Stimulated activated CD8-positive, alpha-beta memory T cell treated with anti-CD3 and anti-CD28 coated beads, Interleukin-15, amount 100 ng/mL, for 4 hours (primary cell): ENCODE results near the gene LLCFC1.
"Not testable (repeated sequence)": the region's sequence is repeated elsewhere in the genome, so short reads cannot be mapped to it uniquely, and the experiment has no call there.

Experiments
- DNase-seq, 2 donors: peaks; one replicate each; pipeline ENCODE4 v3.0.0-alpha.2; 2020; ENCODE audit warnings: low read depth in 2 of 2

Gene LLCFC1

DNA sequence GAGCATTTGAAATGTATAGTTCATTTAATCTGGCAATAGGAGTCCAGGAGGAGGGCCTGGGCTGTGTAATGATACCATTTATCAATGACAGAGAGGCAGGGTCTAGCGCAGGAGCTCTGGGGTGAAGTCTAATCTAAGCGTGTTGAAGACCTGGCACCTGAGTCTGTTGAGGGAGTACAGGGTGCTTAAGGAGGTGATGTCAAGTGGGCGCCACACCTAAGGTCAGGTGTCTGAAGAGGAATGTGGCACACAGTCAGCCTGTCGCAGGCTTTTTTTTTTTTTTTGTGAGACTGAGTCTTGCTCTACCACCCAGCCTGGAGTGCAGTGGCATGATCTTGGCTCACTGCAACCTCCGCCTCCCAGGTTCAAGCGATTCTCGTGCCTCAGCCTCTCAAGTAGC, 2.3 kb downstream of the LLCFC1 start:
- no peak for DNase-seq

DNA sequence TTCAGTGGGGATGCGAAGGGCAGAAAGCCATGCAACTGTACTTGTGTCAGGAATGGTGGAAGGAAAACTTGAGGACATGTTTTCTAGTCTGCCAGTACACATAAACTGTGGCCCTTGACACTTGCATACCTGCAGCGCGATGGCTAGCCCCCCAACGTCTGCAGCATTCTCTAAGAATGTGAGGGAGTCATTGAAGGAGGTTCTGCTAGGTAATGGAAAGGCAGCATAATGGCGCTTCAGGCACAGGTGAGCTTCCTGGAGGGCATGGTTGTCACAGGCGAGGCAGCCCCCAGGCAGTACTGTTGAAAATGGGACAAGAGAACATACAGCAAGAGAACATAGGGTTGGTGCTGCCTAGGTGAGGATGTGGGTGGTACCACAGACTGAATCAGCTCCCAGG, 3.5 kb downstream of the LLCFC1 start:
- DNase-seq: no peak

DNA sequence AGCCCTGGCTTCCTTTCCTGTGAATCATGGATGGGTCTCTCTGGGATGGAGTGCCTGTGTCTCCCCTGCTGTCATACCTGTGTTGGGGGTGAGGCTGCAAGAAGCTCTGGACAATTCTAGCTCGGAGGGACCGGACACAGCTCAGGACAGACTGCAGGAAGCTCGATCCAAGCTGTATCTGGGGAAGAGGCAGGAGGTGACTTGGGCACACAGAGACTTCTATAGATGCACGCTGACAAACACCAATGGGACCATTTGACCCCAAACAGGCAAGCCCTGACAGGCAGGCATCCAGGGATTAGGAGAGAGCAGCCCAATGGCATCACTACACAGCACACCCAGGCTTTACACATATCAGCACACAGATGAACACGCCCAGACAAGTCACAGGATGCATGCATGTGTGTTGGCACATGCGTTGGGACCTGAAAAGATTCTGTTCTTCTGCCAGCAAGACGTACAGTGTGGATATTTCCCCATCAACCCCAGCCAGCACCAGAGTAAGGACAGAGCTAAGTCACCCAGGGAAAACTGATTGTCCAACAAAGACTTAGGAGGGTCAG, 4.5 kb downstream of the LLCFC1 start:
- no peak for DNase-seq

DNA sequence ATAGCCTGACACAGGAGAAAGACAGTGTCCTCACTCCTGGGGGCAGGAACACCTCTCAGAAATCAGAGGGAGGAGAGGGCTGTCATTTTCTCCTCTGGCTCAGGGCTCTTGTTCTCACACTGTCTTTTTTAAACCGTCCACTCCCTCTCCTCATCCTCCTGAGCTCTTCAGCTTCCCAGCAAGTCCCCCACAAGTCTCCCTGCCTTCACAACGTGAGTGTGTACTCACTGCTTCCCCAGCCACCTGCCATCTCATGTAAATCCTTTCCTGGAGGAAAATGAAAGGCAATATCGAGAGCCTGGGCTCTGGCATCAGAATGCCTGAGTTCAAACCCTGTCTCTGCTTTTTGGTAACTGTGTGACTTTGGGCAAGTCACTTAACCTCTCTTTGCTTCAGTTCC, 5.7 kb downstream of the LLCFC1 start:
- DNase-seq: no peak

DNA sequence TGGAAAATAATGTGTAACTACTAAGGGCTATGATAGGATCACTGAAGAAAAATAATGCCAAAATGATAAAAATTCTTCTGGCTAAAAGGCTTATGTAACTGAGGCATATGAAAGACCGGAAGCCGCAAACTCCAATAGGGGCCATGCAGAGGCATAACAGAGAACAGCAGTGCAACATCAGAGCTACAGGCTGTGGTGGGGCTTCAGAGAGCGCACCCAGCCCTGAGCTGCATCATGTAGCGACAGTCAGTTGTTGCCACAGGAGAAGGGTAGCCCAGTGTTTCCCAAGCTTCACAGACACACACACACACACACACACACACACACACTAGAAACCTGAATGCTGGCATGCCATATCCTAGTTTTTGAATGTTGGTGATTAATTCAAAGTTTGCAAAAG, 9.3 kb downstream of the LLCFC1 start:
- no peak for DNase-seq

DNA sequence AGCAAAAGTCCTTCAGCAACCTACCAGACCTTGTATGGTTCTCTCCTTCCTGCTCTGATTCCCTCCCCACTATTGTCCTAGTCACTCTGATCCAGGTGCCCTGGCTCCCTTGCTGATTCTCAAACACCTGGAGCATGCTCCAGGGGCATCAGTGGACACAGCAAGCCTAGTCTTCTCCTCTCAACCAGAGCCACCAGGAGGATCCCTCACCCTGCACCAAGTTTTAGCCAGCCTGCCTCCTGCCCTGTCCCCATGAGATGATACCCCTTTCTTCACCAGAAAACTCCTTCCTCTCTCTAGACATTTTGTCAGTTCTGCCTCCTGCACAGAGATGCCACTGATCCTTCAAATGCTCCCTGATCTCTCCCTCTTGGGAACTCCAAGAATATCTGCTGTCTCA, 11.0 kb downstream of the LLCFC1 start:
- no peak for DNase-seq

DNA sequence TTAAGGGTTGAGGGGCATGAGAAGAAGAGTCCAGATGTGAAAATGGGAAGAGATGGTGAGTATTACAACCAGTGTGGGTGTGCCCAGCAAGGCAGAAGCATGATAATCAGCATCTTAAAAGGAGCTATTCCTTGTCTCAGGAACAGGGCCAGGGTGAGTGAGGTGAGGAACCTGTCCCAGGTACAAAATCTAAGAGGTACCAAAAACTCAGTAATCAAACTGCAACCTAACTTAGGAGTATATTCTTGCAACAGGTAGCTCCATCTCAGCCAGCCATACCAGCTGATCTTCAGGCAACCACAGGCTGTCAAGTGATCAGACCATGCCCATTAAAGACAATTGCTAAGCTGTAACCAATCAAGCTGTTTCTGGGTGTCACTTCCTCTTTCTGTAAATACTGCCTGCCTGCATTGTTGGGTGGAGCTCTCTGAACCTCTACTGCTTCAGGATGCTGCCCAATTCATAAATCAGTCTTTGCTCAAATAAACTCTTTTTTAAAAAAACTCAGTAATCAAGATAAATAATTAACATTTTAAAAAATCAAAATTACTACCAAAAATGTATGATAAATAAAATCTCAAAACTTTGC, 15.5 kb downstream of the LLCFC1 start:
- no peak for DNase-seq

DNA sequence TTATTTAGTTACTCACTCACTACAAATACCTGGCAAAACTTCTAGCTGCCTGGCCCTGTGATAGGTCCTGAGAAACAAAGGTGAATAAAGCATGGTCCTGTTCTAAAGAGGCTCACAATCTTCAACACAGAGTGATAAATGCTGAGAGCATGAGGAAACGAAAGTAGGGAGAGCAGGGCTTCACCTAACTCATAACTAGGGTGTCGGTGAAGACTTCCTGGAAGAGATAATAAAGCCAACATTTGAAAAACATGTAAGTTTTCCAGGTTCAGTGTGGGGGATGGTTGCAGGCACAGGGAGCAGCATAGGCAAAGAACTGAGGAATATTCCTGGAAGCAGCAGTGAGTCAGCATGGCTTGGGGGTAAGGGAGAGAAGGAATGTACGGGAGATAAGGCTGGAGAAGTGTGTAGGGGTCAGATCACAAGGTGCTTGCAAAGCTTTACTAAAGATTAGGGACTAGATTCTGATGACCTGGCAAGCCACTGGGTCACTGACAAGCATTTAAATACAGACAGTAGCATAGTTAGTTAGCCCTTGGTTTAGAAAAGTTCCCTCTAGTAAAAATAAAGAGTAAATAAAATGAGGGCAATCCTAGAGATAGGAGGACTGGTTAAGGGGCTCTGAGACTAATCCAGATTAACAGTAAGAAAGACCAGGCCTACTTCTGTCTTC, 17.8 kb downstream of the LLCFC1 start:
- DNase-seq: no peak

DNA sequence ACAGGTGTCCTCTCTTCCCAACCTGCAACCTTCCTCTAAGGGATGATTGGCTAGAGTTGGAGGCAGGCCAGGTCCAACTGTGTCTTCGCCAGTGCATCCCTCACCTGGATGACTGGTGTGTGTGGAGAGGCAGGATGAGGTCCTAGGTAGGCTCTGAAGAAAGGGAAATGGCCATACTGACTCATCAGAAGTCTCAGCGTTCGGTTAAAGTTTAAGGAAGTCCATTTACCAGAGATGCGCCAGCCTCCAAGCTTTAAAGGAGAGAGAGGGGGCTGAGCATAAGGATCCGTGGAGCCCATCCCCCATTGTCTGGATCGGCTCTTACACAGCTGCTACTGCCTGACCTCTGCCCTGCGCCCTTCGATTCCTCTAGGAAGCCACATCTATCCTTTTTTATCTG, 18.4 kb downstream of the LLCFC1 start:
- DNase-seq: no peak

DNA sequence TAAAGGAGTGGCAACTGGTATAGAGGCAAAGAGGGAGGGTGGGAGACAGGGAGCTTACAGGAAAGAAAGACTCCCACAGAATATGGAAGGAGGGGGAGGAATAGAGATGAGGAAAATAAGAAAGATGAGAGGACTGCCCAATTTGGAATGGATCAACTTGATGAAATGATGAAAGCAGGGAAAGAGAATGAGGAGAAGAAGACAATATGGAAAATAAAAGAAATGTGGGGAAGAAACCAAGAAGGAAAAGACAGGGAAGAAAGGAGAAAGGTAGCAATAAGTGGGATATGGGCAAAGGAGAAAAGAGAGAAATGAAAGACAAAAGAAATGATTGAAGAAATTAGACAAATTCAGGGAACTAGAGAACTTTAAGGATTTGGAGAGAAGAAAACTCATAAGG, 19.9 kb downstream of the LLCFC1 start:
- DNase-seq: no peak

DNA sequence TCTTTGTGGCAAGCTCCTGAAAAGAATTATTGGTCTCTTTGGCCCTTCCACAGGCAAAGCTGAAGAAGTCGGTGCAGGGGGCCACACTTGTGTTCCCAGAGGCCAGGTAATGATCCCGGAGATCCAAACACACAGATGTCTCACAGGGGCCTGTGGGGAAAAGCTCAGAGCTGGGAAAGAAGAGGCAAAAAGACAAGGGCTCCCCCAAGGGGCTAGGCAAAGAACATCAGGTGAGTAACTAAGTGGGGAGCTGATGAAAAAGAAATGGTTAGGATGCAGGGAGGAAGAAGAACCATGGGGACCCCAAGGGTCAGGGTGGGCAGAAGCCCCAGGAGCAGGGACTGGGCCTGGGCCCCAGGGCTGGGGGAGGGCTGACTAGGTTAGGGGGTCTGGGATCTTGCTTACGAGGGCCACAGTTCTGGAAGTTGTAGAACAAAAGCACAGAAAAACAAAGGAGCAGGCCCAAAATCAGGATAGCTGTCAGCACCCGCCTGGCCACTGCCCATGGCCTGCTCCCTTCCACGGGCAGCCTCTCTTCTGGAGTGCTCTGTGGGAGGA, 21.8 kb downstream of the LLCFC1 start:
- DNase-seq: no peak

DNA sequence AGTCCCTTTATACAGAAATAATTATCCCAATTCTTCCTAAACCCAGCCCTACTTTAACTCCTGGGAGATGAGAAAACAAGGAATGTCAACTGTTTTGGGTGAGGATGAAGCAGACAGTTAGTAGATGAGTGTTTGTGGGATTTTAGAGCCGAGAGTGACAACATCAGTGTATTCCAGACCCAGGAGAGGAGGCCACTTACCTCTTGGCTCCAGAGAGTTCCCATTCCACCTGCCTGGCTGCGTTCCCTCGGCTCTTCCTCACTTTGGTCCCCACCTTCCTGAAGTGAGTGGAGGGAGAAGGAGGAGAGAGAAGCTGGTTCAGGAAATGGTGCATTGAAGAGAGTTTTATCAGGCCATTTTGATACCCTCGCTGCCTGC, 22.3 kb downstream of the LLCFC1 start:
- DNase-seq: no peak

DNA sequence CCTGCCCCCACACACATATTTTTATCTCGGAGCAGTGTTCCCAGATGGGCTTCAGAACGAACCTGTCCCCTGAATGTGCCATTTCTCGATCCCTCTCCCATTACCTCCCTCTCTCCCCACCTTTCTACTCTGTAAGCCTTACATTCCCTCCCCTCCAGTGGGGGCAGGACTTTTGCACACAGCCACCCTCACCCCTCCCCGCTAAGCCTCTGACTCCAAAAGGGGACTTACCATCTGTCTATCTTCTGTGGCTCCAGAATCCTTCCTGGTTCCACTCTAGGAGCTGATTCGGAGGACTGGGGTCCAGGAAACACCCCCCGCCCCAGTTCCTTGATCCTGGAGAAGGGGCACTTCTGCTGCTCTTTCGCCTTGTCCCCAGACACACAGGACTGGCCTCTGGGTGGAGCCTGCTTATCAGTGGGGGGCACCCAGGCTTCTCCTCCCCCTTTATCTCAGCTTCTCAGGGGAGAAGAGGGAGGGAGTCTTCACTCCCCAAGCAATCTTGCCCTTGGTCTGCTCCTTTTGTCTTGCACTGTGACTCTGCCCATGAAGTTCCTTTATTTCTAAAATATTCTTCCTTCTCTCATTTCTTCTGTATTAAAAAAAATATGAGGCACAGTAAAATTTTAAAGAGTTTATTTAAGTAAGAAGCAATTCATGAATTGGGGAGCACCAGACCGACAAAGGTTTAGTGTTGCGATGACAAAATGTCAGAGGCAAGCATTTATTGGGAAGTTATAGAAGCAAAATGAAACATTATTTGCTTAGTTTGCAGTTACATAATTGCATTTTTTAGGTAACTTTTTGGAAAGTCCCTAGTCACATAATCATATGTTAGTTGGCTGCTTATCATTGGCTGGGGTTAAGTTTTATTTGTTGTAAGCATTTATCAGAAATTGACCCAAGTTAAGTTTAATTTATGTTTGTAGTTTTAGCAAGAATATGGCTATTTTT, 23.0 kb downstream of the LLCFC1 start, which contains the start of gene KEL:
KEL (minus strand) TSS at position 391 of the 954 bp plus-strand sequence; CDS start at position 234, 157 bp downstream.
- no peak for DNase-seq

DNA sequence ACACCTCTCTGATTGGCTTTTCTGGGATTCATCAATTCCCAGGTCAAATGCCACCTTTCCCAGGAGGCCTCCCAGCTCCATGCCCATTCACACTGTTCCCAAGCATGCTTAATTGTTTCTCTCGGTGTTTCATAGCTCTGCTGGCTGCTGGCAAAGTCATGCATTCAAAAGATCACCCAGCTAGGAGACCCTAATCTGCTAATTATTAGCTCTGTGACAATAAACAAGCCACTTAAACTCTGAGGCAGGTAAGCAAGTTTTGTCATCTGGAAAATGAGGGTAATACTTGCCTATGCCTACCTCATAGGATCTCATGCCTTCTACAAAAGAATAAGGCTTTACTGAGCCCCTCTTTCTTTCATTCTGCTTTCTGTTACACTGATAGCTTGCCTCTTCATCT, 23.7 kb downstream of the LLCFC1 start:
- DNase-seq: no peak

DNA sequence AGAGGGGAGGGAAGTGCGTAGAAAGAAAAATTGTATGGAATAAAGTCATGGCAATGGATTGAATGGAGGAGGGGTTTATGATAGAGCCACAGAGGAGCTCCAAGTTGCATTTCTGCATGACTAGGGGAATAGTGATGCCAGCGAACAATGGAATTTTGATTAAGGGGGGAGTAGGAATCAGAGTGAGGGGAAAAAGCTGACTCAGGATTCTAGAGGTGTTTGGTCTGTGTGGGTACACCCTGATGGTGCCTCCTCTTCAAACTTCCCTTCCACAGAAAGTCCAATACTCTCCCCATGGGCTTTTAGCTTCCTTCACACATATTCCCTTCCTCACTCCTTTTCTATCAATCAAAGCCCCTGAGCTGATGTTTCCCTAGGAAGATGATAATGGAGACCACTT, 24.7 kb downstream of the LLCFC1 start:
- DNase-seq: no peak

DNA sequence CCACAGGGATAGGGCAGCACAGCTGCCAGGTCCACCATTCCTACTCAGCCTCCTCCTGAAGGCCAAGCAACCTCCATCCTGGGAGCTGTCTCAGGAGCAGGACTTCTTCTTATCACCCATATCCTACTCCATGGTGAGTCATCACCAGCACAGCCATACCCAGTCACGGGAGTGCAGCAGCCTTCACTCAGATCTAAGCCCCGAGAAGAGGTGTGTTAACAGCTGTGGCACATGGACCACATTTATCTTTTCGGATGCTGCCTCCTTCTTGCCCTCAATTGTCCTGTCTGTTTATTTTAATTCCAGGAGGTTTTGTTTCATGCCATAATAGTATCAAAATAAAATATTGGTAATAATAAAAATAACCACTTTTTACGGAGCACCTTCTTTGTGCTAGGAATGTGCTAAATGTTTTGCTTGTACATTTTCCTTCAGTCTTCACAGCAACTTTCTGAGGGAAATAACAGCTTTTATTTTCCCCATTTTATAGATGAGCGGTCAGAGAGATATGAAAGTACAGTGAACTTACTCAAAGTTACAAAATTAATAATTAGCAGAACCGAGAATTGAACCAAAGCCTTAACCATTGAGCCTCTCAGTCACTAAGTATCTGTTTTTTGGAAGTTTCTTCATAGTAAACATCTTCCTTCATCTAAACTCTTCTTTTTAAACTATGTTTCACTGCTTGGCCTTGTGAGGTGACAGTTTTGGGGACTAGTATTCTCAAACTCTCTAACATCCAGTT, 25.4 kb downstream of the LLCFC1 start:
- DNase-seq: no peak

DNA sequence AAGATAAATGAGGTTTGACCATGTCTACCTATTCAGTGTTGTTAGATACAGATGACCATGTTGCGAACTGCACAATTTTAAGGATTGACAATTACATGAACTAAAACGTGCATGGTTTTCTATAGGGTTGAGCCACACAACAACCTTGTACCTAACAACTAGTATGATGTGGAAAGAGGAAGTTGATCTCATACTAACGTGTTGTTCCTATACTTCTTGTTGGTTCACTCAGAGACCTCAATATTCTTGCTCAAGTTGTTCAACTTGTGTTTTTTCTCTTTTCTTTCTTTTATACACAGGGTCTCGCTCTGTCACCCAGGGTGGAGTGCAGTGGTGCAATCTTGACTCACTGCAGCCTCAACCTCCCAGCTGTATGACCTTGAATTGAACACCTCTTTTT, 28.9 kb downstream of the LLCFC1 start:
- DNase-seq: no peak

DNA sequence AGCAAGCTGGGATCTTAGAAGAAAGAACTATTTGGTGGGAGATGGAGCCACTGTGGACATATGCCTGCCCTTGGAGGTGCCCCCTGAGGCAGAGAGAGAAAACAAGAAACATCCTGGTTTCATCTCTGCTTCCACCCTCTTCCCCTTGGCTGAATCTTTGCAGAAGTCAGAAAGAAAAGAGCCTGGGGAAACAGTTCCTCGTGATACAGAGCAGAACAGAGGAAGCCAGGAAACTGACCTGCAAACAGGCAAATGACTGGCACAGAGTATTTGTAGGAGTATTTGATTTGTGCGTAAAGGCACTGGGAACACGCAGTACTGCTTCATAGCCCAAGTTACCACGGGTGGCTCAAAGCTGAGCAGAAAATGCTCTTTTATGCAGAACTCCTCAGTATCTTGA, 29.9 kb downstream of the LLCFC1 start:
- no peak for DNase-seq

DNA sequence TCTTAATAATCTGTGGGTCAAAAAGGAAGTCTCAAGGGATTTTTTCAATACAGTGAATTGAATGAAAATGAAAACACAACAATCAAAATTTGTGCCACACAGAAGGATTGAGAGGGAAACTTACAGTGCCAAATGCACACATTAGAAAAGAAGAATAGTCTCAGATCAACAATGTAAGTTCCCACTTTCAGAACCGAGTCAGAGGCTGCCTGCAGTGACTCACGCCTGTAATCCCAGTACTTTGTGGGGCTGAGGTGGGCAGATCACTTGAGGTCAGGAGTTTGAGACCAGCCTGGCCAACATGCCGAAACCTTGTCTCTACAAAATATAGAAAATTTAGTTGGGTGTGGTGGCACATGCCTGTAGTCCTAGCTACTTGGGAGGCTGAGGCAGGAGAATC, 35.3 kb downstream of the LLCFC1 start:
- DNase-seq: no peak

DNA sequence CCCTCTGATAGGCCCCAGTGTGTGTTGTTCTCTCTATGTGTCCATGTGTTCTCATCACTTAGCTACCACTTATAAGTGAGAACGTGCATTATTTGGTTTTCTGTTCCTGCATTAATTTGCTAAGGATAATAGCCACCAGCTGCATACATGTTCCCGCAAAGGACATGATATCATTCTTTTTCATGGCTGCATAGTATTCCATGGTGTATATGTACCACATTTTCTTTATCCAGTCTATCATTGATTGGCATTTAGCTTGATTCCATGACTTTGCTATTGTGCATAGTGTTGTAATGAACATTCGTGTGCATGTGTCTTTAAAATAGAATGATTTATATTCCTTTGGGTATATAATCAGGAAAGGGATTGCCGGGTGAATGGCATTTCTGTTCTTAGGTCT, 39.1 kb downstream of the LLCFC1 start:
- not testable (repeated sequence) for DNase-seq

DNA sequence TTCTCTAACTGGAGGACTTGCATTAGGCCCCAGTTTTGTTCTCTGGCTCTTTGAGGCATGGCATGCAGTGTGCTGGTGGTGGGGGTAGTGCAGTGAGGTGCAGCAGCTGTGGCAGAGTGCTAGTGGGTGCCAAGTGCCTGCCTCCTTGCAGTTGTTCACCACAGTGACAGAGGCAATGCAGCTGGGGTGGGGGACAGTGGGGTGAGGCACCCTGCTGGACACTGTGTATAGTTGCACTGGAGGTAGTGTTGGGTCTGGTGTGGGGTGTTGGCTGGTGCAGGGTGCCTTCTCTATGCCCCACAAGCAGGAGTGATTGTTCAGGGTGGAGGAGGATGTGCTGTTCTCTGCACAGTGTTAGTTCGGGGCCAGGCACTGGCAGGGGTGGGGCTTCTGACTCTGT, 44.5 kb downstream of the LLCFC1 start:
- no peak for DNase-seq
